ENCODE results near the gene ARHGEF17.

ARHGEF17 gene

DNA sequence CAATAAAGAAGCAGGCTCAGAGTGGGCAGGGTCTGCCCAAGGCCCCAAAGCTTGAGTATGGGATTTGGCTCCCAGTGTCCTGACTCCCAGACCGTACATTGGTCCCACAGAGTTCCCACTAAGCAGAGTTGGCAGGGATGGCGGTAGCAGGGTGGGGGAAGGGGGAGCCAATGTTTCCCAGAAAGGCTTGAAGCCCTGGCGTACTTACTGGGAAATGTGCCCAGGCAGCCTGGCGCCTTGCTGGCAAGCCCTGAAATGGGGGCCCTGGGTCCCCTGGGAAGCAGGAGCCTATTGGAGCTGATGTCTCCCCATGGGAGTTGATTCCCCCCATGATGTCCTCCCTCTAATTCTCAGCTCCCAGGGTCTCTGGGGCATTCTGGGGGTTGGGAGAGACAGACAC, 9.3 kb downstream of the ARHGEF17 start:
- no peak for FAIRE-seq

DNA sequence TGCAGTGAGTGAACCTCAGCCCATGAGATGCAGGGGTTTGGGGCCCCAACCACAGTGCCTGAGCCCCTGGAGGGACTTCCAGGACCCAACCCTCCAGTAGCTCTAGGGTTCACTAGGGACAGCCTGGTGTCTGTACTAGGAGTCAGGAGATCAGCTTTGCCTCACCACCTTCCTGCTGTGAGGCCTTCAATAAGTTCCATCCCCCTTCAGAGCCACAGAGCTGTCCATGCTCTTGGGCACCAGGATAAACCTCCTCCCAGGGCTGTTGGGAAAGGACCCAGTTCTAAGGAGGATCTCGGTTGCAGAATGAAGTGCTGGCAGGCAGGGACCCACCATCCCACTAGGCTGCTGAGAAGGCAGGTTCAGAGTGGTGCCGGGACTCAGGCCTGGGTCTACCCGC, 9.7 kb downstream of the ARHGEF17 start:
- no peak for FAIRE-seq

DNA sequence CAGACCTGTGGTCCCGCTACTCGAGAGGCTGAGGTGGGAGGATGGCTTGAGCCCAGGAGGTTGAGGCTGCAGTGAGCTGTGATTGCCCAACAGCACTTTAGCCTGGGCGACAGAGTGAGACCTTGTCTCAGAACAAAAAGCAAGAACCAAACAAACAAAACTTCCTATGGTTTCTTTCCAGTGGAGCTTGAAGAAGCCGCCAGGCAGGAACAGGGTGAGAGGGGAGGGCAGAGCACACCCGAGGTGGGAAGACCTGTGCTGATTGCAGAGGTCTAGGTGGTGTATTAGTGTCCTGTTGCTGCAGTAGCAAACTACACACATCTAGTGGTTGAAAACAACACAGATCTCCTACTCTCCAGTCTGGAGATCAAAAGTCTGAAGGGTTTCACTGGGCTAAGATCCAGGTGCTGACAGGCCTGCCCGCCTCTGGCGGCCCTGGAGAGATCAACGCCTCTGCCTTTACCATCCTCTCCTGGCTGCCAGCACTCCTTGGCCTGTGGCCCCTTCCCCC, 10.5 kb downstream of the ARHGEF17 start:
- FAIRE-seq: no peak

DNA sequence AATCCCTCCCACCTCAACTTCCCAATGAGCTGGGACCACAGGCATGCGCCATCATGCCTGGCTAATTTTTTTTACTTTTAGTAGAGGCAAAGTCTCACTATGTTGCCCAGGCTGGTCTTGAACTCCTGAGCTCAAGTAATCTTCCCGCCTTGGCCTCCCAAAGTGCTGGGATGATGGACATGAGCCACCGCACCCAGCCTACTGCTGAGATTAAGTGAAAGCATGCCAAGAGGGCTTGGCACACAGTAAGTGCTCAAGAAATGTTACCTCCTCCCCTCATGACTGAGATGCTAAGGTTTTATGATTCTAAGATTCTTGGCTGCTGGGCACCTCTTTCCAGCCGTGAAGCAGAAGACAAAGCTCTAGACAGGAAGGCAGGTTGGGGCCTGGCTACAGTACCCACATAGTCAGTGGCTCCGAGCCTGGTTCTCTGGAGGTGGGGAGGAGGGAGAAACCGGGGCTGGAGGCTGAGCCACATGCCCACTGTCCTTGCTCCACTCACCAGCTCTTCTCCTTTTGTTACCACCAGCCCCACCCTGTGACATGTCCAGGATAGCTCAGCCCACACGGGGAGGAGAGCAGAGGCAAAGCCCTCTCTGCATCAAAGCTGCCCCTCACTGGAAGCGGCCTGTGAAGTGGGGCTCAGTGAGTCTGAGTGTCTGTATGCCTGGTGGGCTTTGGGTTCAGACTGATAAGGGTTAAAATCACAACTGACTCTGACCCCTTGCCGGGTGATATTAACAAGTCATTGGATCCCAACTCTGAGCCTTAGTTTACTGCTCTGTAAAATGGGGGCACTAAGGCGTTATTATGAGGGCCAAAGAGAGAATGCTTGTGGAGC, 12.9 kb downstream of the ARHGEF17 start:
- no peak for FAIRE-seq

DNA sequence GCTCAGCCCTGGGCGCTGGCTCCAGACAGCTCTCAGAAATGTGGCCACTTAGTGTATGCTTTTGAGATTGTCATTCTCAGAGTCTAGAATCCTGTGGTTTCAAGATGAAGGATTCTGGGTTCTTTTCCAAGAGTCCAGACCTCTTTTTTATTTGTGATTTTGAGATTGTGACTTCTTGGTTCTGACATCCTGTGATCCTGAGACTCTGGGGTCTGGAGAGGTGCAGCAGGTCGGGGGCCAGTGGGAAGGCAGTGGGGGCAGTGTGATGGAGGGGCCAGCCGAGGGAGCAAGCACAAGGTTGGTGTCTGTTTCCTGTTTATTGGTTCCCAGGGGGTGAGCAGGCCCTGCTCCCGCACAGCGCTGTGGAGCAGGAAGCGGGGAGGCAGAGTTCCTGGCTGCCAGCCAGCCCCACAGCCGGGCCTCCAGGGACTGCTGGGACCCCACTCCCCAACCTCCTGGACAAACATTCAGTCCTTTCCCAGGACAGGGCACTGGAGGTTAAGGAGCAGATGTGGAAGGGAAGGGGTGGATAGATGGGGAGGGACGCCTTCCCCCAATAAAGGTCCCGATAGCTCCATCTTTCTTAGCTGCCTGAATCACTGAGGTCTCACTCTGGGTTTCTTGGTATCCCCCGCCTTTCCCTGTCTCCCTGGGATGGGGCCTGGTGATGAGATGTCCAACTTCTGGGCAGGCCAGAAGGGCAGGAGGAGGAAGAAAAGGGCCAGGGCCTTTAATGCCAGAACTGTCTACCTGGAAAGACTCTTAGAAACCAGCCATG, 13.7 kb downstream of the ARHGEF17 start:
- FAIRE-seq: no peak

DNA sequence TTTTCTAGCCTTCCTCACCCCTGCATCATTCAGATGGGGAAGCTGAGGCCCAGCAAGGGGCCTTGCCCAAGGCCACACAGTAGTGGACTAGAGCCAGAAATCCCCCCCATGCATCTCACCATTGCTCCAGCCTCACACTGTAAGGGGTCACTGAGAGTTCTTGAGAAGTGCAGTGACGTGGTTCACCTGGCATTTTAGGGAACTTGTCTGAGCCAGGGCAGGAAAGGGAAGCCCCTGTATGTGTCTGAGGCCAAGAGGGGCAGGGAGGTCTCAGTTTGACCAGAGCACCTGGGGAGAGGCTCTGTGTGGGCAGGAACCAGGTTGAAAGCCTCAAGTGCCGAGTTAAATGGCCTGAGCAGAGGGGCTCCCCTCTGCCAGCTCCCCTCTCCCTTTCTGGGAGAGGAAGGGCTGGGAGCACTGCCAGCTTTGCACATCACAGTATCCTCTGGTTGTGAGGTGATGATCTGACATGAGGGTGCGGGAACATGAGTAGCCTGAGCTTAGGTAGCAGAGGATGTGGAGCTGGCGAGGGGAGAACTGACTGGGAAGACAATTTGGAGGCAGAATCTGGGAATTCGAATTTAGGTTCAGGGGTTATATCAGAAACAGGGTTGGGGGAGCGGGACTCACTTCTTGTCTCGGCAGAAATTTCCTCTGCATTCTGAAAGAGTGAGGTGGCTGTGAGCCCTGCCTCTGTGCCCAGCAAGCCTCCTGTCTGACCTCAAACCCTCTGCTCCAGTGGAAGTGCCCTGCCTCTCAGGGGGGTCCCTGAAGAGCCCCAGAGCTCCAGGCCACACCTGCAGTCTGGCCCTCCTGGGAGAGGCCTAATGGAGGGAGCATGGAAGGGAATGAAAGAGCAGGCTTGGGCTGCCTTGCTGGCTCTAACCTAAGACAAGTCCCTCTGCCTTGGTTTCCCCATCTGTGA, 14.6 kb downstream of the ARHGEF17 start:
- no peak for FAIRE-seq

DNA sequence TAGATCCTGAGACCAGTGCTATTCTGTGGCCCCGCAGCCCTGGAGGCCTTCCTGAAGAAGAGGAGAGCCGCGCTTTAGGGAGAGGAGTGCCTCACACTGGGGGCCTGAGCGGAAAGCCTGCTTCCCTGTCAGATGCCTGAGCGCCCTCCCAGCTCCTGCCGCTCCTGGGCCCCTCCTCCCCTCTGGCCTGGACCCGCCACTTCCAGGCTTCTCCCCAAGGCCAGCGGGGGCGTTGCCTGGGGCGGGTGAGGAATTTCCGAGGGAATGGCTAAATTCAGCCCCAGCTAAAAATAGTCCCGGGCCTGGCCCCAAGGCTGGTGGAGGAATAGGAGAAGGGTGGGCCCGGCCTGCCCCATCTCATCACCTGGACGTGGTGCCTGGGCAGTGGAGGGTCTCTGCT, 15.4 kb downstream of the ARHGEF17 start:
- FAIRE-seq: no peak

DNA sequence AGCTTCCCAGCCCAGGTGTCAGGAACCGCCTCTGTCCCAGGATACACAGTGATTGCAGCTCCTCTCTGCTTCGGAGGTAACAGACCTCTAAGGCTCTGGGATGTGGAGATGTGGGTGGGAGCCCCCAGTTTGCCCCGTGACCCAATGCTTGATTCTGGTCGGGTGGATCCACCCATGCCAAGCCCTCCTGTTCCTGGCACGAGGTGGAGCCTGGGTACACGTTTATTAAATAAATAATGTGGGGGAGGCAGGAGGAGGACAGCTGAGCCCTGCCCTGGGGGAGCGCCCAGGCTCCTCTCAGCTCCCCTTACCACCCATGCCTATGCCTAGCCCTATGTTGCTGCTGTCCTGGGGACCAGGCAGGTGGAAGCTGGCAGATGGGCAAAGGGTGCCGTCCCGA, 16.0 kb downstream of the ARHGEF17 start:
- FAIRE-seq: no peak

DNA sequence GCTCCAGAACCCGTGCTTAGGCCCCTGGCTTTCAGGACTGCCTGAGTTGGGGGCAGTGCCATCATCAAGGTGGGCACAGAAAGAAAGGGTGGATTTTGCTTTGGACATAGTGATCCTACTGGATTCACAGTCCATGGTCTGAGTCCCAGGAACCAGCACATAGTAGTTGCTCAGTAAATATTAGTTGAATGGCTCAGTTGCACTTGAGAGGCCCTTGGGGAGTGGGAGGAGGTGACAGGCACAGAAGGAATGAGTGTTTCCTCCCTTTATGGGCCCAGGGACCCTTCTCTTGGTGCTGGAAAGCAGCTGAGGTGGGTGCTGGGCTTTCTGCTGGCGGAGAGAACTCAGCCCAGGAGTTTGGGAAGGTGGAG, 16.6 kb downstream of the ARHGEF17 start:
- FAIRE-seq: no peak

DNA sequence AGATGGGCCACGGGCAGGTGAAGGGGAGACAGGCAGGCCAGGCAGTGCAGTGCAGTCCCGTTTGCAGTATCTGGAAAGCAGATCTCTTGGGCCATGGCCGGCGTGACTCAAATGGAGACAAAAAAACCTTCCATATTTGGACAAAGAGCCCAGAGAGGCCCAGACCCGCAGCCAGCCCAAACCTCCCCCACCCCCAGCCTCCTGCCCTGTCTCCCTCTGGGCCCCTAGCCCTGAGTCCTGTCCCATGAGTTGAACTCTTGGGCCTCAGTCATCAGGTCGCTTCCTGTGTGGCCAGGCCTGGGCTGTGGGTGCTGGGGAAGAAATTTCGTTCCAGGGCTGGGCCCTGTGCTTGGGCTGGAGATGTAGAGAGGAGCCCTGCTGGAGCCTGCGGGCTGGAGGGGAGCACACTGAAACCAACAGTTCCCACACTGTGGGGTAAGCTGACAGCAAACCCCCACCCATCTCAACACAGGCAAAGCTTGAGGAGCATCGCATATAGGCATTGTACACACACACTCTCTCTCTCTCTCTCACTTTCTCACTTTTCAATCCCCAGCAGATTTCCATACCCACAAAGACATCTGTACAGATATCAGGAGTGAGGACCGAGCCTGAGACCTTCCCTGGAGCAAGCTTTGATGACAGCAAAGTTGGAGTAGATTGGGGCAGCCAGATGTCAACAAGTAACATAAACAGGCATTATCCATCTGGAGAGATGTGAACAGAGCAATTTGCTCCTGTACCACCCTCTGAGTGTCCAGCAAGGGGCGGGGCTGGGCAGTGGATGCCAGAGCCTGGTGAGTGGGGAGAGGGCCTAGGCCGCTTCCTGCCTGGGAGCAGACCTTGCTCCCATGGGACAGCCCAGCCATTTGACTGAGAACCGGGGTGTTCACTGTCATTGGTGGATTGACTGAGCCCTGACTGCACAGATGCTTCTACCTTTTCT, 17.2 kb downstream of the ARHGEF17 start:
- FAIRE-seq: no peak

DNA sequence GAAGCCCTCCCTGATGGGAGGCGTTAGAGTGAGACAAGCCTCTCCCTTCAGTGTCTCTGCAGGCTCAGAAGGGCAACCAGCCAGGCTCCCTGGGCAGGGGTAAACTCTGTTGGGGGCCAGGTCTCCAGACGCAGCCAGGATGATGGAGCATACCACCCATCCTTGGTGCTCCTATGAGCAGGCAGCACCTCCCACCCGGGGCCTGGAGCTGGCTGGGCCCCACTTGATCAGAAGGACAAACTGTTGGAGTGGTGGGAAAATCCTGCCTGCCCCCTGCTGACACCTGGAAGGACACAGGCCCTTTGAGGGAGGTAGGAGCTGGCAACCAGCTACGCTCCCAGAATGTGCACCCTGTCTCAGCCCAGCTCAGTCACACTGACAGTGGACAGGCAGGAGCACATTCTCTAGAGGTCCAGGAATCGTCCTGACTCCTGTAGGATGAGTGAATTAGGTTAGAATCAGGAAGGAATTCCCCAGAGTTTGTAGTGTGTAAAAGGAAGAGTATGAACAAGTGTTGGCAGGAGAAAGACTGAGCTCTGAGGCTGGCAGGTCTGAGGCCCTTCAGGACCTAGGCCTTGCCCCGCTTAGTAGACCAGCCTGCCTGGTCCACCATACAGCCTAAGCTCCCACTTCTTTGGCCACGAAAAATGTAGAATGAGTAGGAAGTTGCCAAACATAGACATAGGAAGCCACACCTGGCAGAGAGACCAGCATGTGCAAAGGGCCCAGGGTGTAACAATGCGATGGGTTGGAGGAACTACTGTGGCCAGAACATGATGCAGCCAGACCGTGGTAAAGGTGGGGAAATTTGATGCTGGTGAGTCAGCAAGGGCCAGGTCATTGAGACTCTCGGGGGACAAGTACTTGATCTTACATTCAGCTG, 19.1 kb downstream of the ARHGEF17 start:
- FAIRE-seq: no peak

DNA sequence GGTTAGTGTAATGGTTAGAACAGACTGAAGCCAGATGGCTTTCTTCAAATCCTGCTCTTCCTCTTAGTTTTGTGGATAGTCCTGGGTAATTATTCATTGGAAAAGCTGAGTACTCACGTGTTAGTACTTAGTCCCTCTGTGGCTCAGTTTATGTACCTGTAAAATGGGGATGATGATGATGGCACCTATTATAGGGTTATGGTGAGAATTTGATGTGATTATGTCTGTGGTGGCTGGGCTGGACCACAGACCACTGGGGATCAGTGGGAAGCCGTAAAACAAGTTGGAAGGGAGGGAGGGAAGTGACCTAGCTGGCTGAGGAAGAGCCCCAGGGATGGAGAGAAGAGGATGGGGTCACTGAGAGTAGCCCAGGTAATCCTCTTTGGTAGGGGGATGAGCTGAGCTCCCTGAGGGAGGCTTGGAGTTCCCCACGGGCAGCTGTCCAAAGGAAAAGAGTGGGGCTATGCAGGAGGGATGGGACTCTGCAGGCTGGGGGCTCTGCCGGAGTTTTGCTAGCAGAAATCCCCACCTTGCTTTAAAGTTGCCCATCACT, 19.8 kb downstream of the ARHGEF17 start:
- no peak for FAIRE-seq

DNA sequence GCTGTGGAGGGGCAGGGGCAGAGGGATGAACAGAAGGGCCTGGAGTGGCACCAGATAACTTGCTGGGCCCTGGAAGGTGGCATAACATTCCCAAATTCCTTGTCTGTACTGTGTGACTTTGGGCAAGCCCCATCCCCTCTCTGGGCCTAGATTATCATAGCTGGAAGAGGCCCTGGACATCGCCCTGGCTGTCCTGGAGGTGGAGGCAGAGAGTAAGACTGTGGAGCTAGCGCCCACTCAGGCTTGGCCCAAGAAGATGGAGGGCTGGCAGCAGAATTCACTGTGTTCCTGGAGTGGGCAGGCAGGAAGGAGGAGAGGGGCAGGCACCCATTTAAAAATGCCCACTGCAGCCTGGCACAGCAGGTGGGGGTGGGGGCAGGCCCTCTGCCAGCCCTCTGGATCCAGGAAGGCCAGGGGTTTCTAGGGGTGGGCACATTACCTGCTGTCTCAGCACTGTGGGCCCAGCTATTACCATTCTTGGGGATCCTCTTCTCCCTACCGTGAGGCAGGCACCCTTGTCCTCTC, 22.6 kb downstream of the ARHGEF17 start:
- no peak for FAIRE-seq

DNA sequence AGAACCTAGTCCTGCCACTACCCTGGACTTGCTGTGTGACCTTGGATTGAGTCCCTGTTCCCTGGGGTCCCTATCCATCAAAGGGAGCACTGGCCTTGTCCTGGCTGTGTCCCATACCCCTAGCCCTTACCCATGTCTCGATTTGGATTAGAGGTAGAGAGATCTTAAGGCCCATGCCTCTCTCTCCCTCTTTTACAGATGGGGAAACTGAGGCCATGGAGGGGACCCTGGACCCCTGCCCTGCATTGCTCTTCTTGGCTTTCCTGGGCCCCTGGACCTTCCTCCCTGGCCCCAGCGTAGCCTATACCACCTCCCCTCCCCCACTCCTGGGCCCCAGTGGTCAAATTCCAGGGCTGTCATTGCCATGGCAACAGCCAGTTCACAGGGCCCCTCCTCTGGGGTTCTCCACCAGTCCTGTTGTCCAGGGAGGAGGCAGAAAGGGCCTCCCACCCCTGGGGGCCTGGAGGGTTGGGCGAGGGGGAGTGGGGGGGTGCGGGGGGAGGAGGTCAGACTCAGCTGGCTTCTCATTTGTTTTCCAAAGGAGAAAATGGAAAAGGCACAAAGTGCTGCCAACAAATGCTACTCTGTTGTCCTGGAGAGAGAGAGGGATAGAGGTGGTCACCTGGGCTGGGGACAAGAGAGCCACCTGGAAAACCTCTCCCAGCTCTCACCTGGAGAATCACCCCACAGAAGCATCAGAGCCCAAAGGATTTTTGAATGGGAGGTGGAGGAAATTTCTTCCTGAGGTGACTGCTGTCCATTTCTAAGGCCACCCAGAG, 23.3 kb downstream of the ARHGEF17 start:
- no peak for FAIRE-seq

DNA sequence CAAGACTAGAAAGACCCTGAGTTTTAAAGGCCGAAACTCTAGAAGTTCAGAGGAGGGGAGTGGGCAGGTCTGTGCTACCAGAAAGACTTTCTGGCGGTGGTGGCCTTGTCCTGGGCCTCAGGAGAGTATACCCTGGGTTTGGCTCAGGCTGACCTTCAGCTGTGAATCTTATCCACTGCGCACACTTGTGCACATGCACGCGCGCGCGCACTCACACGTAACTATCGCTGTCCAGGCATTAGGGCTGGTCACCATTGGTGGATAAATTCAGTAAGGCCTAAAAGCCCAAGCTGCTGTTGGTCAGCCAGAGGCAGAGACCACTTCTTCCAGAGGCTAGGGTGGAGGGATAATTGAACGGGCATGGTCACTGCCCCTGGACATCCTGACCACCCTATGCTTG, 25.1 kb downstream of the ARHGEF17 start:
- FAIRE-seq: no peak

DNA sequence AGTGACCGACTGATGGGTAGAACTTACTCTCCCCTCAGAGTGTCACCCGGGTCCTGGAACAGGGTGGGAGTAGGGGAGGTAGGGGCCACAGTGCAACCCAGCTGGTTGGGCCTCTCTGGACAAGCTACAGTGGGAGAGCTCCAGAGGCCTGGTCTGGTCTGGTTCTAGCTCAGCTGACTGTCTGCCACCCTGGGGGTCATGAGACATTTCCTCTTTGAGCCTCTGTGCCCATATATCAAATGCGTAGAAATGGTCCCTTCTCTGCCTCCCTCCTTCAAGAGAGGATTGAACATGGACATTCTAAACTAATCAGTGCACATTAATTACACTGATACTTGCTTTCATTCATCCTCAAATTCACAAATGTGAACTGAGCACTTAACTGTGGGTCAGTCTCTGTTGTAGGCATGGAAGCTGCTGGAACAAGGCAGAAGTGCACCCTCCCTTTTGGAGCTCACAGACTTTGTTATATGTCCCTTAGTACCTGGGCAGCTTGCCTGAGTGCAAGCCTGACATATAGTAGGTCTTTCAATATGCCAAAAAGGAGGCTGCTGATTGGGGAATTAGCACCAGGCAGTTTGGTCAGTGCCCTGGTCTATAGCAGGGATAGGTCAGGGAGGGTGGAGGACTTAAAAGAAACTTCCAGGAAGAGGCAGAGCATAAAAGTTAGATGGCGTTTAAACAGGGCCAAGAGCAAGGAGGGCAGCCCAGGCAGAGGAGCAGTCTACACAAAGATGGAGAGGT, 25.7 kb downstream of the ARHGEF17 start:
- no peak for FAIRE-seq

DNA sequence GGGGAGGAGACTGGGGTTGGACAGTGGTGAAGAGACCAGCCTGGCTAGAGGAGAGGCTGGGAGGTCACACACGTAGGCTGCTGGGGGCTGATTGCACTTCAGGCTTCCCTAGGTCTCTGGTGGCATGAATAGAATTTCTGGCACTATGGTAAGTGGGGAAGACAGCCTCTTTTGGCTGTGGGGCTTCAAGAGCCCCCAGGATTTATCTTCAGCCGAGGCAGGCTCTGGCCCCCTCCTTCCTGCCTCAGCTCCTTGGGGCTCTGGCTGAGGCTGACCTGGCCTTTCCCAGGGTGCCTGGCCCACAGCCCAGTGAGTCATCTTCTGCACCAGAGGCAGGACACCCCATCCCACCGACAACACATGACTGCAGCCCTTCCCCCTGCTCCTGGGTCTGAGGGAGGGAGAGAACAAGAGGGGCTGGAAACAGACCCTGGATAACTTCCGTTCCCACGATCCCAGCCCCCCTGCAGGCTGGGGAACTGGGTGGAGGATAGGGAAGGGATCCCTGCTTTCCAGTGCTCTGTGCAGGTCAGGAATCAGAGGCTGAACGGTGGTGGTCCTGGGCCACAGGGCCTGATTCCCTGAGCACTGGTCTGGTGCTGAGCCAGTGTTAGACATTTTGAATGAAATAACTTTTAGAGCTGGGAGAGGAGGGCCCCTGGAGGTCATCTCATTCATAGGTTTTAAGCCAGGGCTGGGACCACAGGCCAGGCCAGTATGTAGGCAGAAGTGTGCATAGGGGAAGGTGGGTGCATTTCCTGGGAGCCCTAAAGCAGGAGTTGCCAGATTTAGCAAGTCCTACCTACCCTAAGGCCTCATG, 26.5 kb downstream of the ARHGEF17 start:
- FAIRE-seq: no peak

All from A204.1 (cell line).